ENCODE results near the gene CATSPER3. TPM values are rescaled to one million over a fixed set of nuclear protein-coding genes. Genes with fewer than 3 reads are reported as not detected.

CATSPER3 gene
- total RNA-seq, 4 donors from 2014 or later: 0.34 TPM; not detected in 3

- TF ChIP-seq, protein P1, sequence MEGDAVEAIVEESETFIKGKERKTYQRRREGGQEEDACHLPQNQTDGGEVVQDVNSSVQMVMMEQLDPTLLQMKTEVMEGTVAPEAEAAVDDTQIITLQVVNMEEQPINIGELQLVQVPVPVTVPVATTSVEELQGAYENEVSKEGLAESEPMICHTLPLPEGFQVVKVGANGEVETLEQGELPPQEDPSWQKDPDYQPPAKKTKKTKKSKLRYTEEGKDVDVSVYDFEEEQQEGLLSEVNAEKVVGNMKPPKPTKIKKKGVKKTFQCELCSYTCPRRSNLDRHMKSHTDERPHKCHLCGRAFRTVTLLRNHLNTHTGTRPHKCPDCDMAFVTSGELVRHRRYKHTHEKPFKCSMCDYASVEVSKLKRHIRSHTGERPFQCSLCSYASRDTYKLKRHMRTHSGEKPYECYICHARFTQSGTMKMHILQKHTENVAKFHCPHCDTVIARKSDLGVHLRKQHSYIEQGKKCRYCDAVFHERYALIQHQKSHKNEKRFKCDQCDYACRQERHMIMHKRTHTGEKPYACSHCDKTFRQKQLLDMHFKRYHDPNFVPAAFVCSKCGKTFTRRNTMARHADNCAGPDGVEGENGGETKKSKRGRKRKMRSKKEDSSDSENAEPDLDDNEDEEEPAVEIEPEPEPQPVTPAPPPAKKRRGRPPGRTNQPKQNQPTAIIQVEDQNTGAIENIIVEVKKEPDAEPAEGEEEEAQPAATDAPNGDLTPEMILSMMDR (IDR thresholded peaks at IDR 0.05): no peak
- TF ChIP-seq POLR2A (IDR thresholded peaks at IDR 0.05) (no peak), EP300 (IDR thresholded peaks at IDR 0.05) (no peak), POLR2AphosphoS5 (IDR thresholded peaks at IDR 0.05) (no peak)
- H3K27ac ChIP-seq: no peak overlapping the region
- peaks cover 98% of the 10 kb centered on the region for H3K27me3 ChIP-seq
- H3K9me3 ChIP-seq: no peaks in the 10 kb centered on the region
- peak overlapping the region; percentile 41 for H3K4me3 ChIP-seq
- WGBS: 41% methylated on average over 19 of the region's 57 CpGs
- H3K36me3 ChIP-seq: no peaks in the 10 kb centered on the region
- H3K4me1 ChIP-seq: peaks cover 36% of the 10 kb centered on the region
- no peak for DNase-seq (ENCODE audit: low spot score in 2 of 2)
These were observed 63.5 kb downstream of the CATSPER3 start for GRCh38 chr5:135030956-135031812.

DNA sequence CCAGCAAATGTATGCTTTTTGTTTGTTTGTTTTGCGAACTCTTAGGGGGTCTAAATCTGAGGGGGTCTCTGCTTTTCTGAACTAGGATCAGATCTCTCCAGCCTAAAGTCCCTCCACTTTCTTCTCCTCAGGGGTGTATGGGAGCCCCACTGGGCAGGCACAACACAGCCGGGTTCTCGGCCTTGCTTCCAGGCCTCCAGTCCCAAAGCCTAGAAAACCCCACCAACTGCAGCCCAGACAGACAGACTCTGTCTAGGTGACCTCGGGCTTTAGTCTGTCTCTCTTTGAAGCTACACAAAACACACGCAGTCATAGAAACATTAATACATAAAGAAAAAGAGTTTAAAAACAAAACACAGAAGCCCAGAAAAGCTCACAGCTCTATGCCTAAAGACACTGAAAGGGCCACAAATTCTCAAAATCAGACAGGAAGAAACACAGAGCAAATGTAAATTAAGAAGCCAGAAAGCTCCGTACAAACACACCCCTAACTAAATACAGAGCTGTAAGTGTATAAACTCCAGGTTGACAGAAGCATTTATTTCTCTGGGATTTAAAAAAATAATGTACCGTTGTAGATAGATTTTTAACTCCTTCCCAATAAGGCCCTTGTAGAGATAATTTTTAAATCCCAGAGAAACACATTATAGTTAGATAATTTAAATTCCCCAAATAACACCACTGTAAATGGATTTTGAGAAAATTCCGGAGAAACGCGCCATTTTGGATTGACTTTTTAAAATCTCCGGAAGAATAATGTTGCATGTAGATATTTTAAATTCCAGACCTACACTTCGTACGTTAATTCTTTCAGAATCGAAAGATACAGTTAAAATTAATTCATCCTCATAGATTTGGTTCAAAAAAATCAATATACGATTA lies 64.3 kb downstream of the CATSPER3 start:
- 59% methylated on average over 15 of the region's 15 CpGs for WGBS
- H3K27ac ChIP-seq: no peak overlapping the region
- H3K9me3 ChIP-seq: no peaks in the 10 kb centered on the region
- no peaks in the 10 kb centered on the region for H3K36me3 ChIP-seq
- no peak for DNase-seq (ENCODE audit: low spot score in 2 of 2)
- TF ChIP-seq EP300 (IDR thresholded peaks at IDR 0.05): no peak
- no peak for TF ChIP-seq POLR2A (IDR thresholded peaks at IDR 0.05)
- H3K4me3 ChIP-seq: peak overlapping the region; percentile 63
- peaks cover 100% of the 10 kb centered on the region for H3K27me3 ChIP-seq
- peaks cover 36% of the 10 kb centered on the region for H3K4me1 ChIP-seq

DNA sequence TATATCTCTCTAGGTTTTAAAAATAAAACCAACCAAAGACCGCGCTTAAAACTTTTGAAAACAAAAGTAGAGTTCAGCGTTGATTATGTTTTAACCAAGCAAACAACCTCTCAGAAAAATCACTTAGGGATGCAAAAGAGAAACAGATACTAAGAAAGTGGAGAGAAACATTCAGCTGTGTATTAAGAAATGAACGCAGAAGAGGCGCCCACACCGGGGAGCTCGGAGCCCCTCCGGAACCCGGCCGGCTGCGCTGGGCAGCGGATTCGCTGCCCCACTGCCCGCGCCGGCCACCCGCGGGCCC lies 64.9 kb downstream of the CATSPER3 start:
- Histone ChIP-seq H3K4me1 (peaks cover 36% of the 10 kb centered on the region), H3K27me3 (peaks cover 100% of the 10 kb centered on the region), H3K36me3 (no peaks in the 10 kb centered on the region), H3K9me3 (no peaks in the 10 kb centered on the region), H3K27ac (no peak overlapping the region), H3K4me3 (peak overlapping the region; percentile 63)
- no peak for DNase-seq (ENCODE audit: low spot score in 2 of 2)
- TF ChIP-seq POLR2AphosphoS5 (IDR thresholded peaks at IDR 0.05) (no peak), POLR2A (IDR thresholded peaks at IDR 0.05) (no peak), EP300 (IDR thresholded peaks at IDR 0.05) (no peak)
- TF ChIP-seq, protein P1 (IDR thresholded peaks at IDR 0.05): no peak
- 8% methylated on average over 18 of the region's 18 CpGs for WGBS

DNA sequence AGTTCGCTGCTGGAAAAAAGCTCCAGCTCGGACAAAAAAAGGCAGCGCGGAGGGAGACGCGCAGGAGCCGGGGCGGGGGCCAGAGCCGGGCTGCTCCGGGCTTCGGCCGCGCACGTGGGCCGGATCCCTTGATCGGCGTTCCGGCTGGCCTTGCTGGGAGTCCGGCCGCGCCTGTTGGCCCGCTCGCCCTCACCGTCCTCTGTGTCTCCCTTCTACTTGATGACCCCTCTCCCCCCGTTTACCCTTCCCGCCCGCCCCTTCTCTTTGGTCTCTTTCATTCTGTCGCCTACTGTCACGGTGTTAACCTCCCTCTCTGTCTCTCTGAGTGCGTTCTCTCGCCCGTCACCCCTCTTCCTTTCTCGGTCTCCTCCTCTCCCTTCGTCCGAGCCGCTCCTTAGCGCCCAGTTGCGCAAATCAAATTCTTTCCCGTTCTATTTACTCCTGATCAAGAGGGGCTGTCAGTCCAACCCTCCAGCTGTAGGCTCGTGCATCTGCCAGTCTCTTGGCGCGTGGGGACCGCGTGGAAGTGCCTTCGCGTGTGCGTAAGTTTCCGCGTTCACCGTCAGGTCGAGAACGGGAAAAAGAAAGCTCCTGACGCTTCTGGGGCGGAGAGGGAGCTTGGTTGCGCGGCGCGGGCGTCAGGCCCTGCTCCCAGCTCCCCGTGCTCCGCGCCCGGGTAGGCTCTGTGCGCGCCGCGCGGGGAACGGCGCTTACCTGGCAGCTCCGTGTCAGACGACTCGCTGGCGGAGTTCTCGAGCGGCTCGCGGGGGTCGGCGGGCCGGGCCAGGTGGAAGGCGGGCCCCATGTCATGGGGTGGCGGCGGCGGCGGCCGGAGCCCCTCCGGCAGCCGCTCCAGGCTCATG lies 65.5 kb downstream of the CATSPER3 start:
- H3K9me3 ChIP-seq: no peaks in the 10 kb centered on the region
- H3K4me1 ChIP-seq: peaks cover 36% of the 10 kb centered on the region
- WGBS: 2% methylated on average over 56 of the region's 89 CpGs
- peak overlapping the region; percentile 63 for H3K4me3 ChIP-seq
- DNase-seq (ENCODE audit: low spot score in 2 of 2): no peak
- no peaks in the 10 kb centered on the region for H3K36me3 ChIP-seq
- TF ChIP-seq, protein P1 (IDR thresholded peaks at IDR 0.05): no peak
- no peak for TF ChIP-seq POLR2AphosphoS5 (IDR thresholded peaks at IDR 0.05)
- no peak for TF ChIP-seq EP300 (IDR thresholded peaks at IDR 0.05)
- no peak for TF ChIP-seq POLR2A (IDR thresholded peaks at IDR 0.05)
- H3K27me3 ChIP-seq: peaks cover 100% of the 10 kb centered on the region
- no peak overlapping the region for H3K27ac ChIP-seq

DNA sequence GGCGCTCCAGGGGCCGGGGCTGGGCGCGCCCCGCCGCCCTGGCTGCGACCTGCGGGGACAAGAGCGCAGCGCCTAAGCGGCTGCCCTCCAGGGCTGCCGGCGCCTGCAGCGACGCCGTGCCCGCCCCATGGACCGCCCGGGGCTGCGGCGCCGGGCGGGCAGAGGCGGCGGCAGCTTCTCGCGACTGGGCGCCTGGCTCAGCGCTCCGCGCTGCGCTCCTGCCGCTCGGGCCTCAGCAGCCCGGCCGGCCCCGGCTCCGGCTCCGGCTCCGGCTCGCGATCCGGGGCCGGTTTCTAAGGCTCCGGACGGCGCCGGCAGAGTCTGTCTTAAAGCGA lies 66.2 kb downstream of the CATSPER3 start, which contains the start of gene PITX1:
TSS of gene PITX1 (minus strand) at position 328 of the 335 bp plus-strand sequence. CDS start 347 bp downstream, outside the sequence.
- WGBS: no CpG with 5 or more reads among the region's 49 CpGs
- peaks cover 39% of the 10 kb centered on the region for H3K4me1 ChIP-seq
- no peaks in the 10 kb centered on the region for H3K9me3 ChIP-seq
- peaks cover 100% of the 10 kb centered on the region for H3K27me3 ChIP-seq
- H3K4me3 ChIP-seq: peak within 1 kb of the TSS; percentile 63
- DNase-seq (ENCODE audit: low spot score in 2 of 2): no peak
- TF ChIP-seq, protein P1 (IDR thresholded peaks at IDR 0.05): no peak
- TF ChIP-seq EP300 (IDR thresholded peaks at IDR 0.05): no peak
- no peak within 1 kb of the TSS for H3K27ac ChIP-seq
- no peaks in the 10 kb centered on the region for H3K36me3 ChIP-seq

Measured in suprapubic skin (tissue), 4 donors.